NCI-H1105 treated with DMSO at 0.1 percent for 48 hours (cell line): ENCODE results near the gene OPHN1.

ENCODE experiments used
- DNase-seq: peaks from one replicate; lab custom pipeline; 2025; lab: John Stamatoyannopoulos, UW

Gene OPHN1

GRCh38 chrX:68433155-68433980 is at the start of gene OPHN1:
Gene OPHN1, minus strand, starts transcription at chrX:68433495. Its CDS starts 475 bp downstream, at chrX:68433020.
- peak; percentile 58 for DNase-seq

DNA sequence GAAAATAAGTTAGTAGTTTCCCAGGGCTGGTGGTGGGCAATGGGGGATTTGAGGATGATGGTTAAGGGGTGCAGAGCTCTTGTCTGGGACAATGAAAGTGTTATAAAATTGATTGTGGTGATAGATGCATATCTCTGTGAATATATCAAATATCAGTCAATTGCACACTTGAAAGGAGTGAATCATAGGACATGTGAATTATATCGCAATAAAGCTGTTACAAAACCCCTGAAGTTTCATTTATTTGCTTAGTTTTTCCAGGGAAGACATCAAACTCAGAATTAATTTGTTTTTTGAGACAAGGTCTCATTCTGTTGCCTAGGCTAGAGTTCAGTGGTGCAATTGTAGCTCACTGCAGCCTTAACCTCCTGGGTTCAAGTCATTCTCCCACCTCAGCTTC is 47.7 kb upstream of the OPHN1 start:
- DNase-seq: no peak

GRCh38 chrX:68464796-68465195 is 31.5 kb upstream of the OPHN1 start:
- DNase-seq: no peak

GRCh38 chrX:68463880-68464279 is 30.6 kb upstream of the OPHN1 start:
- no peak for DNase-seq

GRCh38 chrX:68462653-68463052 is 29.4 kb upstream of the OPHN1 start:
- DNase-seq: peak; percentile 14

GRCh38 chrX:68462197-68462596 is 28.9 kb upstream of the OPHN1 start:
- DNase-seq: no peak

GRCh38 chrX:68461576-68461975 is 28.3 kb upstream of the OPHN1 start:
- DNase-seq: no peak

DNA sequence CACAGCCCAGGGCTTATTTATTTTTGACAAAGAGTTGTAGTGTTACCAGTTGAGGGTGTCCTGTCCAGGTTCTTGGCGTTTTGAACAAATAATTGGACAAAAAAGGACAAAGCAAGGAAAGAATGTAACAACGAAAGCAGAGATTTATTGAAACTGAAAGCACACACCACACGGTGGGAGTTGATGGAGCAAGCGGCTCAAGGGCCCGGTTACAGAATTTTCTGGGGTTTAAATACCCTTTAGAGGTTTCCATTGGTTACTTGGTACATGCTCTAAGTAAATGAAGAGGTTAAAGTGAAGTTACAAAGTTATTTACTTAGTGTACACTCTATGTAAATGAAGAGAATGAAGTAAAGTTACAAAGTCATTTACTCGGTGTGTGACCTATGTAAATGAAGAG is 27.8 kb upstream of the OPHN1 start:
- DNase-seq: no peak

DNA sequence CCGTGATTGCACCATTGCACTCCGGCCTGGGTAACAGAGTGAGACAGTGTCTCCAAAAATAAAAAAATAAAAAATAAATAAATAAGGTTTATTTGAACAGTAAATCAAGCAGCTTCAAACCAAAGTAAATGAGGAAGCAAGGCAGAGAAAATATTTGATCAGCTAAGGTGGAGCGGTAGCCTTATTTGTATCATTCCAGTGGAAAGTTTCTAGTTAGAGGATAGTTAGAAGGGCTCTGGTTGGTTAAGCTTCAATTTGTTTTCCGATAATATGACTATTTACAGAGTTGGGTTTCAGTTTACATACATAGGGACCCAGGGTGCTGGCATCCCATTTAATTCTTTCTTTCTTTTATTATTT is 21.8 kb upstream of the OPHN1 start:
- no peak for DNase-seq

DNA sequence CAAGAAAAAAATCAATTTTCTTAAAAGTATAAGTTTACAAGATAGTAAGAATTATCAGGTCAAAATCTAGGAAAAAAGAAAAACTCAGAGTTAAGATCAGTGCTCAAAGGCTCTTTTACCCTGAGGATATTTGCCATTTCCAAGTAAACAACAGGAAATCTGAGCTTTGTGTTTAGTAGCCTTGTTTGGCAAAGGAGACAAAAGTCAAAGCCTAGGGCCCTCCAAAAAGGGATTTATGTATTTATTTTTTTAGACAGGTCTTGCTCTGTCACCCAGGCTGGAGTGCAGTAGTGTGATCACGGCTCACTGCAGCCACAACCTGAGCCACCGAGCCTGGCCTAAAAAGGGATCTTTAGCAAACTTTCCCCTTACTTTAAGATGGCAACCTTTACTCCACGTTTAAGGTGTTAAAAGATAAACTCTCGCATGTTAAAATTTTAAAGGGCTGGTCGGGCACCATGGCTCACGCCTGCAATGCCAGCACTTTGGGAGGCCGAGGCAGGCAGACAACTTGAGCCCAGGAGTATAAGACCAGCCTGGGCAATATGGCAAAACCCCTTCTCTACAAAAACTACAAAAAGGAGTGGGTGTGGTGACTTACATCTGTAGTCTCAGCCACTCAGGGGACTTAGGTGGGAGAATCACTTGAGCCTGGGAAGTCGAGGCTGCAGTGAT is 21.3 kb upstream of the OPHN1 start:
- no peak for DNase-seq

GRCh38 chrX:68451720-68452119 is 18.4 kb upstream of the OPHN1 start:
- DNase-seq: no peak

DNA sequence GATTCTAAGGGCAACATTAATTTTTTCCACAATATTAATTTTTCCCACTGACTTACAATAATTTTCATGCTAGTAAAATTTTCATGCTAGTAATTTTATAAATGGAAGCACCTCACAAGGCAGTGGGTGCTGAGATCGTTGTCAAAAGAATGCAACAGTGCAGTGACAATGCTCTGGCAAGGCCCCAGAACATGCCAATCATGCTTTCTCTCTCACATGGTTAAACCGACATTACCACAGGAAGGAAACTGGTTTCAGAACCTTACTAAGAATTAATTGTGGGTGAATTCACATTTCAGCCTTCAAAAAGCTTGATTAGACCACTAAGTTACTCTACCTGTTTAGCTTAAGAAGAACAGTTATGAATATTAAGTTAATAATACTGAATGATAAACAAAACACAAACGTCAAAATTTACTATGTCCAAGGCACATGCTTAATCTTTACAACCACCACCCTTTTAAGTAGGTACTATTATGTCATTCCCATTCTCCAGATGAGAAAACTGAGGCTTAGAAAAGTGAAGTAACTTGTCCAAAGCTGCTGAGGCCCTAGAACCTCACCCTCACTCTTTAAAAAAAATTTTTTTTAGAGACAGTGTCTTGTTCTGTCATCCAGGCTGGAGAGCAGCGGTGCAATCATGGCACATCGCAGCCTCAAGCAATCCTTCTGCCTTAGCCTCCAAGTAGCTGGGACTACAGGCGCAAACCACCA is 10.0 kb upstream of the OPHN1 start:
- DNase-seq: no peak

DNA sequence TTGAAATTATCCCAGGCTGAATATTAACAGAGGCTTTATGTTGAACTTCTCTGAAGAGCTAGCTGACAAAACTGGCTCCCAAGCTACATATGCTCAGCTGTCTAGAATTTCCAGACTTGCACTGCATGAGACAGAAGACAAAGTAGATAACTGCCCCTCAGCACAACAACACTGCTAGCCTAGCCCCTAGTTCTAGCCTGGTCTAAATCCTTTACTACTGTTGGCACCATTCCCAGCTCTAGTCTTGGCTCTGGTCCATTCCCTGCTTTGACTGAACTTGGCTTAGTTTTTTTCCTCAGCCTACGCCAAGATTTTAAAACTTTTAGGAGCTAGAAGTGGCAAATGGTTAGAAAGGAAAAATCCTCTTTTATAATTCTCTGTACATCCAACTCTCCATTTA is 7.6 kb upstream of the OPHN1 start:
- peak; percentile 80 for DNase-seq

GRCh38 chrX:68440442-68440841 is 7.1 kb upstream of the OPHN1 start:
- DNase-seq: peak; percentile 23

GRCh38 chrX:68439341-68439740 is 6.0 kb upstream of the OPHN1 start:
- no peak for DNase-seq

- no peak for DNase-seq
These were observed 5.3 kb upstream of the OPHN1 start for GRCh38 chrX:68438575-68438974.

DNA sequence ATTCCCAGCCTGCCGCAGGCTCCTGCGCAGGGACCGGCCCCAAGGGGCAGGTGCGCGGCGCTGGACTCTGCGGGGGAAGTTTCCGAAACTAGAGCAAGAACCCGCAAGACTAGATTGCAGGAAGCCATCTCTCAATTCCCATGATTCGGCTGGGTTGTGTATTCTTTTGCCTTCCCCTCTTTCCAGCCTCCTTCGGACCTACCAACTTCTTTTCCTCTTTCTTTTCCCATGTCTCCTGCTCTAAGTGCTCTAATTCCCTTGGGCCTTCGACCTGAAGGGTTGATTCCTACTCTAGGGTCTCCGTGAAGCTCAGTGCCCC is 645 bp upstream of the OPHN1 start:
- DNase-seq: no peak

DNA sequence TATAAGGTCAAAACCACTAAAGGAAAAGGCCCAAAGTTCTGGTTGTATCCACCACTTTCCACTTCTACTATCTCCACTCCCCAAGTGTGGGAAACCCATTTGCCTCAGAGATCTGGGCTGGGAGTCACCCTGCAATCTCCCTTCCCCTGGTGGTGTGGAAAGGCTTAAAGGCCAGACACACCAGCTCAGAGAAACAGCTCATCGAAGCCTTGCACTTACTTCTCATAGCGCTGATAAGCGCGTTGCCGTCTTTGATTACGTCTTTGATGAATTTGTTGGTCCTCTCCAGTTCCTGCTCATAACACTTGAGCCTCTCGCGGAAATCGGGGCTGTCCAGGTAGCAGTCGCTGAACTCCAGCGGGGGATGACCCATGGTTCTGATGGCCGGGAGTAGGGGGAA is 647 bp downstream of the OPHN1 start:
- DNase-seq: no peak

- no peak for DNase-seq
These were observed 1.5 kb downstream of the OPHN1 start for GRCh38 chrX:68431836-68432235.

- no peak for DNase-seq
These were observed 4.1 kb downstream of the OPHN1 start for GRCh38 chrX:68429216-68429615.

- DNase-seq: no peak
These were observed 4.9 kb downstream of the OPHN1 start for GRCh38 chrX:68428431-68428830.

GRCh38 chrX:68424719-68425118 is 8.6 kb downstream of the OPHN1 start:
- no peak for DNase-seq

DNA sequence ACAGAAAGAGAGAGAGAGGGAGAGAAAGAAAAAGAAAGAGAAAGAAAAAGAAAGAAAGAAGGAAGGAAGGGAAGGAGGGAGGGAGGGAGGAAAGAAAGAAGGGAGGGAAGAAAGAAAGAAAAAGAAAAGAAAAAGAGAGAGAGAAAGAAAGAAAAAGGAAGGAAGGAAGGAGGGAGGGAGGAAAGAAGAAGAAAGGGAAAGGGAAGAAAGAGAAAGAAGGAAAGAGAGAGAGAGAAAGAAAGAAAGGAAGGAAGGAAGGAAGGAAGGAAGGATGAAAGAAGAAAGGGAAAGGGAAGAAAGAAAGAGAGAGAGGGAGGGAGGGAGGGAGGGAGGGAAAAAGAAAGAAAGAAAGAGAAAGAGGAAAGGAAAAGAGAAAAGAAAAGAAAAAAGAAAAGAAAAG is 10.8 kb downstream of the OPHN1 start:
- no peak for DNase-seq
